IMR-90 (cell line): ENCODE data around the gene AKAP9. TPM values are rescaled to one million over a fixed set of nuclear protein-coding genes. Genes with fewer than 3 reads are reported as not detected.

Experiments
- ATAC-seq: fragments of 200-7000 bp; cut with Tn5 transposase; 2 replicates; pipeline ENCODE4 v1.9.1; 2020; ENCODE audit warnings: low read depth, mild to moderate bottlenecking, moderate library complexity
- BruUV-seq: library from RNA; stranded (reverse); fragments of 400-500 nt; replicated peaks from 2 replicates; lab custom pipeline; 2021; lab: Mats Ljungman, UMichigan
- CTCF ChIA-PET: fragments of 300-600 bp; formaldehyde crosslinking; extraction: SDS; loops from one replicate; lab custom pipeline; 2021; ENCODE audit warnings: antibody characterized with exemption; lab: Yijun Ruan, JAX
- POLR2A ChIA-PET: fragments of 300-600 bp; sonication (Branson Sonifier 250); formaldehyde crosslinking; loops from one replicate; lab custom pipeline; 2022; ENCODE audit warnings: antibody characterized with exemption; ENCODE audit not compliant: unreplicated experiment; lab: Charles Lee
- DNase-seq: peaks from one replicate; pipeline ENCODE4 v3.0.0; 2013
- H2AFZ ChIP-seq: replicated peaks from 2 replicates; pipeline ENCODE3; 2013; ENCODE audit warnings: low read length, mild to moderate bottlenecking; ENCODE audit not compliant: poor library complexity
- H2AK5ac ChIP-seq: 2 replicates; pipeline ENCODE4 v1.6.1; 2013; ENCODE audit warnings: low read depth, low read length, inconsistent platforms
- H2AK9ac ChIP-seq: replicated peaks from 2 replicates; pipeline ENCODE3; 2013; ENCODE audit warnings: mild to moderate bottlenecking, low read depth, low read length, moderate library complexity; ENCODE audit not compliant: poor library complexity
- H2BK120ac ChIP-seq: 2 replicates; pipeline ENCODE4 v1.6.1; 2013; ENCODE audit warnings: low read depth, low read length, inconsistent platforms
- H2BK15ac ChIP-seq: 3 replicates; pipeline ENCODE4 v1.6.1; 2013; ENCODE audit warnings: low read depth, low read length, inconsistent platforms
- H2BK20ac ChIP-seq: 2 replicates; pipeline ENCODE4 v1.6.1; 2013; ENCODE audit warnings: low read depth, mild to moderate bottlenecking, inconsistent platforms, low read length, moderate library complexity
- H2BK5ac ChIP-seq: 2 replicates; pipeline ENCODE4 v1.6.1; 2013; ENCODE audit warnings: mild to moderate bottlenecking, low read depth, low read length, inconsistent platforms; ENCODE audit not compliant: poor library complexity, severe bottlenecking
- H3K14ac ChIP-seq: replicated peaks from 2 replicates; pipeline ENCODE4 v1.6.1; 2013; ENCODE audit warnings: low read depth, low read length, inconsistent platforms
- H3K18ac ChIP-seq: 2 replicates; pipeline ENCODE4 v1.6.1; 2013; ENCODE audit warnings: low read depth, low read length, control low read depth
- H3K23ac ChIP-seq: 2 replicates; pipeline ENCODE4 v1.6.1; 2013; ENCODE audit warnings: low read depth, low read length, inconsistent platforms
- H3K27ac ChIP-seq: 2 replicates; pipeline ENCODE4 v1.5.1; 2013; ENCODE audit warnings: mild to moderate bottlenecking, control low read depth, low read length; ENCODE audit not compliant: insufficient read depth
- H3K27me3 ChIP-seq: 2 replicates; pipeline ENCODE4 v1.6.1; 2013; ENCODE audit warnings: low read length; ENCODE audit not compliant: control insufficient read depth, insufficient read depth
- H3K36me3 ChIP-seq: 2 replicates; pipeline ENCODE4 v1.6.1; 2013; ENCODE audit warnings: low read length, mixed read lengths; ENCODE audit not compliant: control insufficient read depth, insufficient read depth
- H3K4ac ChIP-seq: 2 replicates; pipeline ENCODE4 v1.6.1; 2013; ENCODE audit warnings: low read depth, low read length, inconsistent platforms
- H3K4me1 ChIP-seq: 2 replicates; pipeline ENCODE4 v1.6.1; 2013; ENCODE audit warnings: low read length, mixed read lengths; ENCODE audit not compliant: control insufficient read depth, insufficient read depth
- H3K4me2 ChIP-seq: 2 replicates; pipeline ENCODE4 v1.6.1; 2013; ENCODE audit warnings: low read depth, mild to moderate bottlenecking, control low read depth, low read length, moderate library complexity
- H3K4me3 ChIP-seq: 2 replicates; pipeline ENCODE4 v1.5.1; 2013; ENCODE audit warnings: low read depth, mild to moderate bottlenecking, control low read depth, low read length, moderate library complexity; ENCODE audit not compliant: insufficient read depth
- H3K56ac ChIP-seq: 2 replicates; pipeline ENCODE4 v1.6.1; 2013; ENCODE audit warnings: low read length, inconsistent platforms; ENCODE audit not compliant: insufficient read depth; ENCODE audit errors: extremely low read depth
- H3K79me1 ChIP-seq, 2 experiments: 2 replicates each; pipeline ENCODE4 v1.6.1; 2013; ENCODE audit warnings: low read length in 2 of 2, inconsistent platforms in 1 of 2, low read depth in 1 of 2
- H3K9ac ChIP-seq: 2 replicates; pipeline ENCODE4 v1.6.1; 2013; ENCODE audit warnings: low read depth, low read length, control low read depth
- H3K9me1 ChIP-seq: 2 replicates; pipeline ENCODE4 v1.6.1; 2013; ENCODE audit warnings: low read length, inconsistent platforms; ENCODE audit not compliant: insufficient read depth
- H3K9me3 ChIP-seq: 2 replicates; pipeline ENCODE4 v1.6.1; 2013; ENCODE audit warnings: low read length; ENCODE audit not compliant: control insufficient read depth, insufficient read depth
- H4K20me1 ChIP-seq: 2 replicates; pipeline ENCODE4 v1.6.1; 2013; ENCODE audit warnings: low read length, inconsistent platforms; ENCODE audit not compliant: insufficient read depth
- H4K5ac ChIP-seq: 2 replicates; pipeline ENCODE4 v1.6.1; 2013; ENCODE audit warnings: mild to moderate bottlenecking, low read depth, low read length, control low read depth
- H4K8ac ChIP-seq, 2 experiments: 2 replicates each; pipeline ENCODE4 v1.6.1; 2013; ENCODE audit warnings: low read depth in 2 of 2, low read length in 2 of 2, control low read depth in 1 of 2, inconsistent platforms in 1 of 2
- H4K91ac ChIP-seq: 2 replicates; pipeline ENCODE4 v1.6.1; 2013; ENCODE audit warnings: low read depth, low read length, inconsistent platforms; ENCODE audit not compliant: insufficient read depth
- CHD1 ChIP-seq: IDR thresholded peaks from 2 replicates; pipeline ENCODE4 v1.6.1; 2012; ENCODE audit warnings: low read depth, low read length, improper control_type of control experiment
- CTCF ChIP-seq: conservative IDR thresholded peaks from 2 replicates; pipeline ENCODE4 v1.5.1; 2012; ENCODE audit warnings: mild to moderate bottlenecking, low read depth, low read length, improper control_type of control experiment
- MAFK ChIP-seq: IDR thresholded peaks from 2 replicates; pipeline ENCODE4 v1.6.1; 2012; ENCODE audit warnings: low read depth, low read length, improper control_type of control experiment
- MXI1 ChIP-seq: IDR thresholded peaks from 2 replicates; pipeline ENCODE4 v1.6.1; 2012; ENCODE audit warnings: low read depth, mild to moderate bottlenecking, low read length, moderate library complexity, borderline replicate concordance
- NFE2L2 ChIP-seq: fragments of 150-350 bp; IDR thresholded peaks from 2 replicates; pipeline ENCODE4 v1.6.1; 2016; ENCODE audit warnings: low read depth, mild to moderate bottlenecking, low read length
- POLR2A ChIP-seq: IDR thresholded peaks from 2 replicates; pipeline ENCODE4 v1.6.1; 2012; ENCODE audit warnings: mild to moderate bottlenecking, low read depth, low read length
- RCOR1 ChIP-seq: IDR thresholded peaks from 2 replicates; pipeline ENCODE4 v1.6.1; 2012; ENCODE audit warnings: mild to moderate bottlenecking, low read length, improper control_type of control experiment; ENCODE audit not compliant: insufficient replicate concordance
- USF2 ChIP-seq: fragments of 150-350 bp; IDR thresholded peaks from 2 replicates; pipeline ENCODE4 v1.6.1; 2017; ENCODE audit warnings: mild to moderate bottlenecking, antibody characterized with exemption, low read length, low read depth
- dilution Hi-C: fragments of 300-500 bp; cut with HindIII; formaldehyde crosslinking; loops from one replicate; pipeline ENCODE4 v1.14.3; 2018; ENCODE audit warnings: low sequenced_read_pairs; ENCODE audit not compliant: unreplicated experiment
- in situ Hi-C: fragments of 300-500 bp; cut with MboI; formaldehyde crosslinking; loops from 3 replicates; pipeline ENCODE4 v1.14.3; 2019; ENCODE audit warnings: low sequenced_read_pairs, inconsistent platforms, mixed read lengths
- intact Hi-C: fragments of 100-400 bp; cut with micrococcal nuclease; formaldehyde crosslinking; loops from 2 replicates; pipeline ENCODE4 v1.10.0; 2022
- polyA plus RNA-seq, 3 experiments: library from polyadenylated mRNA; depleted of rRNA; stranded (reverse); fragments of >200 nt; gene quantifications; 2 replicates each; pipeline ENCODE4 v1.2.3, GENCODE V29; 2012; ENCODE audit warnings: low replicate concordance in 1 of 3
- total RNA-seq: library from RNA; depleted of rRNA; stranded (reverse); fragments of >200 nt; gene quantifications from 2 replicates; pipeline ENCODE4 v1.2.3, GENCODE V29; 2012

AKAP9 gene
- total and polyA plus RNA-seq, 2 of the 4 experiments (the other 2 are of a cell fraction) = 9.7 to 25.3 TPM

DNA sequence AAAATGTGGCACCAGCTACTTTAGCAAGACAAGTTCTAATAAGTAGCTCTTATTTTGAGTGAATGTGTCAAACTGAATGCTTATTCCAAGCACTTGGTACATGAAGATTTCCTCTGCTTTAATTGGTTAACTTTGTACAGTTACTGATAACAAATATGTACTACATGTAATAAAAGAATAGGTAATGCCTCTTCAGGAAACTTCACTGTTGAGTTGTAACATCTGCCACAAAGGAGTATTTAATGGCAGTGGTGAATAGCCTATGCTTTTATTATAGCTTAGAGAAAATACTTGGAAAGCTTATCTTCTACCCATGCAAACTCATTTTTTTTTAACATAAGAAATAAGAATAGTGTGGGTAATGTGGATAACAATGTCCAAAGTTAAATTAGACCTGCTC lies 111.0 kb downstream of the AKAP9 start:
- Histone ChIP-seq H3K9me3 (no peaks in the 10 kb centered on the region), H3K14ac (no peak overlapping the region), H3K23ac (no peak overlapping the region), H2AFZ (no peak overlapping the region), H2BK15ac (no peak overlapping the region), H3K4ac (no peak overlapping the region), H3K9ac (no peak overlapping the region), H3K27ac (no peak overlapping the region), H2AK5ac (no peak overlapping the region), H3K27me3 (no peaks in the 10 kb centered on the region), H4K8ac (no peak overlapping the region), H3K4me1 (no peaks in the 10 kb centered on the region), H3K9me1 (no peaks in the 10 kb centered on the region), H2BK5ac (no peak overlapping the region), H4K20me1 (no peaks in the 10 kb centered on the region), H4K5ac (no peak overlapping the region), H3K4me3 (no peak overlapping the region), H3K56ac (no peak overlapping the region), H4K91ac (no peak overlapping the region), H3K79me1 (no peaks in the 10 kb centered on the region), H3K36me3 (peaks cover 11% of the 10 kb centered on the region; the same call in 1 of the 2 replicates), H3K18ac (no peak overlapping the region), H2AK9ac (no peak overlapping the region), H3K4me2 (no peak overlapping the region), H2BK20ac (no peak overlapping the region), H2BK120ac (no peak overlapping the region)
- POLR2A ChIA-PET = no interaction called here
- no peak for DNase-seq
- intact Hi-C loops (no loop called here), dilution Hi-C loops (no loop called here), in situ Hi-C loops (no loop called here)
- no peak for ATAC-seq
- TF ChIP-seq CHD1 (no peak), RCOR1 (no peak), POLR2A (no peak), NFE2L2 (no peak), MAFK (no peak), MXI1 (no peak), USF2 (no peak), CTCF (no peak)
- CTCF ChIA-PET = no interaction called here
- no TSS peak for BruUV-seq
